ENCODE data around the gene HEATR1.

- no peak for TF ChIP-seq BHLHE40 (IDR thresholded peaks at IDR 0.05; ENCODE audit: borderline replicate concordance)
- no peak for TF ChIP-seq SP1 (IDR thresholded peaks at IDR 0.05)
- TF ChIP-seq L3MBTL2 (conservative IDR thresholded peaks at IDR 0.05) = no peak
- no peak for TF ChIP-seq FOXK2 (IDR thresholded peaks at IDR 0.05)
Measured at GRCh38 chr1:236561976-236562375, 42.3 kb downstream of the HEATR1 start.

Data from HEK293T (cell line).